Measurements from ENCODE around the gene RNF26.

RNF26 gene

GRCh38 chr11:119334174-119334930, at the start of gene RNF26:
Gene RNF26, plus strand, starts transcription at chr11:119334527. Its CDS starts 596 bp downstream, at chr11:119335123.
- DNase-seq = peak; percentile 98

DNA sequence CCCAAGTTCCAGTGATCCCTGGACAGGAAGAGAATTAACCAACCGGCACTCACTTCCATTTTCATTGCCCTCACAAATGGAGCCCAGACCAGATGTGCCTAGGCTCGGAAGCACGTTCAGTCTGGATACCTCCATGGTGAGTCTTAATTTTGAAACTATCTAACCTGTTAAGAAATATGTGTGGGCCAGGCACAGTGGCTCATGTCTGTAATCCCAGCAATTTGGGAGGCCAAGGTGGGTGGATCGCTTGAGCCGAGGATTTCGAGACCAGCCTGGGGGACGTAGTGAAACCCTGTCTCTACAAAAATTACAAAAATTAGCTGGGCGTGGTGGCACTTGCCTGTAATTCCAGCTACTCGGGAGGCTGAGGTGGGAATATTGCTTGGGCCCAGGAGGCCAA, 48.9 kb upstream of the RNF26 start:
- no peak for DNase-seq

GRCh38 chr11:119288219-119288618, 46.1 kb upstream of the RNF26 start:
- no peak for DNase-seq

- DNase-seq = no peak
Observed at GRCh38 chr11:119290894-119291497, 43.3 kb upstream of the RNF26 start.

- DNase-seq = no peak
Observed at GRCh38 chr11:119293461-119293860, 40.9 kb upstream of the RNF26 start.

- no peak for DNase-seq
Observed at GRCh38 chr11:119295178-119295577, 39.1 kb upstream of the RNF26 start.

- DNase-seq = no peak
Observed at GRCh38 chr11:119297938-119298337, 36.4 kb upstream of the RNF26 start.

DNA sequence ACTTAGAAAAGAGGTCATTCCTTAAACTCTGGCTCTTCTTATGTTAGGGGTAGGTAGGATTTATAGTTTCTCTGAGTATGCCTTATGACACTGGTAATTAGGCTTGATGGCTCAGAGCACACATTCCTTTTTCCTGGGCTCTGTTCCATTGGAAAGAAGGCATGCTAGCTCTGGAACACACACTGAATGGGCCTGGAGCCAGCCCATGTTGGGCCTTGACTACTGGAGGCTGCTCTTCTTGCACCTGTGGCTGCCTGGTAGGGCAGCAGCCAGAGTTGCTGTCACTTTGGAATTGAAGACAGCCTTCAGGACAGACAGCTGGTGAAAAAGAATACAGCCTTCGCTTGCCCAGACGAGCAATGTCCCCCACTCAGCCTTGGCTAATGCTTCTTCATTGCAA, 35.6 kb upstream of the RNF26 start:
- no peak for DNase-seq

DNA sequence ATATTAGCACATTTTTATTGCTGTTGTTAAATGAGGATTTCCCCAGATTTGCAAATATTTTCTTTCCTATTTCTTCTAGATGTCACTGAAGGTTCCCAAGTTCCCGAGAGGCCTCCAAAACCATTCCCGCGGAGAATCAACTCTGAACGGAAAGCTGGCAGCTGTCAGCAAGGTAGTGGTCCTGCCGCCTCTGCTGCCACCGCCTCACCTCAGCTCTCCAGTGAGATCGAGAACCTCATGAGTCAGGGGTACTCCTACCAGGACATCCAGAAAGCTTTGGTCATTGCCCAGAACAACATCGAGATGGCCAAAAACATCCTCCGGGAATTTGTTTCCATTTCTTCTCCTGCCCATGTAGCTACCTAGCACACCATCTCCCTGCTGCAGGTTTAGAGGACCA, 34.9 kb upstream of the RNF26 start:
- no peak for DNase-seq

DNA sequence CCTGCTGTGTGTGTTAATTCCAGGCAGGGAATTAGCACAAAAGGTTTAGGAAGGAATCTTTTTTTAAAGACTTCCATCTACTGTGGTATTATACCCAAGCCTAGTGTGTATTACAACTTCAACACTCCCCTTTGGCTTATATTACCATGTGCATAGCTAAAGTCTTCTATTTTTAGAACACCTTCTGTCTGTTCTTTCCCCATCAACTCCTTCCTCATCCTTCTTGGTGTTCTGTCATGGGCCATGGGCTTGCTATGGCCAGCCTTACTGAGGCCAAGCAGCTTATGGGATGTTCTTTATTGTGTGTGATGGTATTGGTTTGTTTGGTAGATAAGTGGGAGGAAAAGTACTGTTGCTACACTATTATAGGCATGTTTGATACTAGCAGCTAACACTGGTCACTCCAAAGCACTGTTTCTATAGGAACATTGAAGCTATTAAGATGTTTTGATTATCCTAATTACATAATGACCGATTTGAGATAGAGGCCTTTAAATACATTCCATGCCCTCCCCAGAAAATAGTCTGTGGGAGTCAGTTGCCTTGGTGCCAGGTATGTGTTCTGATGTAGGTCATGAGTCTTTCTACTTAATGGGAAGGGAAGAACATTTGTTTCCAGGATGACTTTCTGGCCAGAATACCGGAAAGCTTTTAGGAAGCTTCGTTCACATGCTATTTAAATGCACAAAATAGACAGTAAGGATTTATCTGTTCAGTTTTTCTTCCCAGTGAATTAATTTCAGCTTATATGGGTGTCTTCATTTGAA, 33.9 kb upstream of the RNF26 start:
- no peak for DNase-seq

DNA sequence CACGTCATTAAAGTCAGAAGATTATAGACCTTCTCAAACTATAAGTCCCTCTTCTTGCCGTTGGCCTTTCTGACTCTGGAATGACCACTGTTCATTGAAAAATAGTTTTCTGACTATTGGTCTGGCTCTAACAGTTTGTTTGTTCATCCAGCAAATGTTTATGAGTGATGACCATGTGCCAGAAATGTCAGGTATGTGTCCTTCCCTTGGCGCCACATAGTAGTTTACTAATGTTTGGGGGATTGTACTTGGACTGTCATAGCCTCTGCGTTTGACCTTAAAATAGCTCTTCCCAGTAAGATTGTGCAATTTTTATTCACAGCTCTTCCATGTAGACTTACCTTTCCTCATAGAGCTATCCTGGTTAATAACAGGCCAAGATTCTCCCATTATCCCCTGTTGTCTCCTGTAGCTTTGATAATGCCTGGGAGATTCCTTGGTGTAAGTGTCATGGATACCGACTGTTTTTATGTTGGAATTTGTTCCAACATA, 31.1 kb upstream of the RNF26 start:
- no peak for DNase-seq

DNA sequence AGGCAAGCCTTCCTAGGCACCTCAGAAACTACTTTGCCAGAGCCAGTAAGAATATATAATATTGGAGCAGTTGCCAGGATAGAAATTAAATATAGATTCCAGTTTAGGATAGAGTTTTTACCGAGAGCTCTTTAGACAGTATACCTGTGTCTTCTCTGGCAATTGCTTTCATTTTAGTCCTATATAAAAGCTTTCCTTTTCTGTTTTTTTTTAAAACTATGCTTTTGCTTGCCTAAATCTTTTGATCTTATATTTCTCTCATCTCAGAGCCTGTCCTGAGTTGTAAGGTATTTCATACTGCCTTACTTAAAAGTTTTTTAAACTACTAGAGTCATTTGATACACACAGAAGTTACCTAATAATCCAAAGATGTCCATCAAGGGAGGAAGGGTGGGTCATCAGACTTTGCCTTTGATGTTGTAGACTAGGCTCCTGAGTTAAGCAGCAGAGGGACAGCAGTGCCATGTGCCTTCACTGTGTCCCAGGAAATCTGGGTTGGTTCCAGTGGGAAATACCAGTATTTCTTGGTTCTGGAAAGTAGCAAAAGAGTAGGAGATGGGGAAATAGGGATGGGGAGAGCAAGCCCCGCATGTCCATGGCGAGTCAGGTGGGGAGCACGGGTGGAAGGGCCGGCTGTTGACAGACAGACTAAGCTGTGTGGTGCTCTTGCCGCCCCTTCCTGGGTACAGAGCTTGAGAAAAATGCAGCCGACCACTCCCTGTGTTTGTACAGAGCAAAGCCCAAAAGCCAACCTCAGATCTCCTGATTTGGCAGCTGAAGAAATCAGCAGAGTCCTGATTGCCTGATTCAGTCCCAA, 28.6 kb upstream of the RNF26 start:
- no peak for DNase-seq

- no peak for DNase-seq
Observed at GRCh38 chr11:119306373-119306890, 27.9 kb upstream of the RNF26 start.

GRCh38 chr11:119307219-119307618, 27.1 kb upstream of the RNF26 start:
- no peak for DNase-seq

GRCh38 chr11:119307974-119308373, 26.4 kb upstream of the RNF26 start:
- DNase-seq = no peak

DNA sequence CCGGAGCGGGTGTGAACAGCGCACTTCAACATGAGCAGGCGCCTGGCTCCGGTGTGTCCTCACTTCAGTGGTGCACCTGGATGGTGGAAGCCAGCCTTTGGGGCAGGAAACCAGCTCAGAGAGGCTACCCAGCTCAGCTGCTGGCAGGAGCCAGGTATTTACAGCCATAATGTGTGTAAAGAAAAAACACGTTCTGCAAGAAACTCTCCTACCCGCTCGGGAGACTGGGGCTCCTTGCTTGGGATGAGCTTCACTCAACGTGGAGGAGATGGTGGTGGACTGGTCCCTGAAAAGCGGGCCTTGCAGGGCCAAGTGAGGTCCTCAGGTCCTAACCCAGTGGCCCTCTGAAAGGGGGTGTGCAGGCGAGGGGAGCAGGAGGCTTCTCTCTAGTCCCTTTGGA, 24.9 kb upstream of the RNF26 start:
- no peak for DNase-seq

- DNase-seq = no peak
Observed at GRCh38 chr11:119309953-119310681, 24.2 kb upstream of the RNF26 start.

DNA sequence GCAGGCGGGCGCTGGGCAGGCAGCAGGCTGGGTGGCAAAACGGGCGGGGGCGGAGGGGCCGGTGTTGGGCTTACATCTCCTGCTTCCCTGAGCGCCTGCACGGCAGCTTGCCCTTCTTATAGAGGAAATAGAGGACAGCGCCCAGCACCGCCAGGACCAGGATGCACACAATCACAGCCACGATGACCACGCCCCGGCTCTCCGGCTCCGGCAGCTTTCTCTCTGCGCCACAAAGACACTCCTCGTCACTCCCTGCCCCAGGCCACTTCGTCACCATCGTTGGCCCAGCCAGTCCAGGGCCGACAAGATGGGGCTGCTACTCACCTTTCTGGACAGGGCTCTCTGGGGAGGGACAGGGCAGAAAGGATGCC, 23.7 kb upstream of the RNF26 start:
- no peak for DNase-seq

DNA sequence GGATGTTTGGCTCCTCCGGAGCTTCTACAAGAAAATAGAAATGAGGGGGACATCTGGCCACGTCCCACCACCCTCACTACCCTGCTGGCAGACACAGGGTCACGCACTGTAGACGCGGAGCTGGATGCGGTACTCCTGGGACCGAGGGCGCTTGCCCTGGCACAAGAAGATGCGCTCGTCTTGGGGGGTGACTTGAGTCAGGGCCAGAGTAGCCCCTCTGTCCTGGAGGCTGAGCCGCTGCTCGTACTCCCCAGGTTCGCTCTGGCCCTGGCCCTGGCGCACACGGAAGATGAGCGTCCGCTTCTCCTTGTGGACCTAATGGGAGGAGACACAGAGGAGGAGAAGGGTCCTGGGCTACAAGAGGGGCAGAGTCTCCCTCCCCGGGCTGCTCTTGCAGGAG, 19.6 kb upstream of the RNF26 start:
- DNase-seq = peak; percentile 10

- peak; percentile 64 for DNase-seq
Observed at GRCh38 chr11:119315131-119316015, 19.0 kb upstream of the RNF26 start.
